HEK293 (cell line): ENCODE measurements around the gene TMX2.

Source experiments
- CTCF ChIP-seq: fragments of 450-650 bp; formaldehyde crosslinking; IDR thresholded peaks from 2 replicates; pipeline ENCODE4 v1.5.1; 2016; ENCODE audit warnings: missing biosample characterization, missing genetic modification characterization
- GLIS1 ChIP-seq: fragments of 450-650 bp; formaldehyde crosslinking; IDR thresholded peaks from 2 replicates; pipeline ENCODE4 v1.5.1; 2016; ENCODE audit warnings: missing biosample characterization, missing genetic modification characterization
- HIC1 ChIP-seq: fragments of 450-650 bp; formaldehyde crosslinking; IDR thresholded peaks from 2 replicates; pipeline ENCODE4 v1.5.1; 2016; ENCODE audit warnings: missing biosample characterization, missing genetic modification characterization
- MEIS1 ChIP-seq: sonication (generic); formaldehyde crosslinking; IDR thresholded peaks from 2 replicates; pipeline ENCODE4 v1.8.1; 2022; ENCODE audit warnings: missing genetic modification reagents, mild to moderate bottlenecking, borderline replicate concordance
- MYNN ChIP-seq: fragments of 450-650 bp; formaldehyde crosslinking; IDR thresholded peaks from 2 replicates; pipeline ENCODE4 v1.5.1; 2016; ENCODE audit warnings: missing biosample characterization, missing genetic modification characterization, borderline replicate concordance
- PRDM6 ChIP-seq: fragments of 450-650 bp; formaldehyde crosslinking; IDR thresholded peaks from 2 replicates; pipeline ENCODE4 v1.5.1; 2017; ENCODE audit warnings: missing biosample characterization, missing genetic modification characterization
- SCRT2 ChIP-seq: fragments of 450-650 bp; formaldehyde crosslinking; IDR thresholded peaks from 2 replicates; pipeline ENCODE4 v1.5.1; 2016; ENCODE audit warnings: missing biosample characterization, missing genetic modification characterization
- SP7 ChIP-seq: fragments of 450-650 bp; formaldehyde crosslinking; IDR thresholded peaks from 2 replicates; pipeline ENCODE4 v1.5.1; 2016; ENCODE audit warnings: missing biosample characterization, missing genetic modification characterization
- ZBTB1 ChIP-seq: fragments of 450-650 bp; formaldehyde crosslinking; IDR thresholded peaks from 2 replicates; pipeline ENCODE4 v1.5.1; 2016; ENCODE audit warnings: missing biosample characterization, missing genetic modification characterization
- ZFP41 ChIP-seq: fragments of 450-650 bp; formaldehyde crosslinking; IDR thresholded peaks from 2 replicates; pipeline ENCODE4 v1.5.1; 2016; ENCODE audit warnings: missing biosample characterization, missing genetic modification characterization, borderline replicate concordance
- ZNF121 ChIP-seq: fragments of 450-650 bp; formaldehyde crosslinking; IDR thresholded peaks from 2 replicates; pipeline ENCODE4 v1.5.1; 2016; ENCODE audit warnings: missing biosample characterization, missing genetic modification characterization
- ZNF174 ChIP-seq: fragments of 450-650 bp; formaldehyde crosslinking; IDR thresholded peaks from 2 replicates; pipeline ENCODE4 v1.5.0; 2017; ENCODE audit warnings: missing biosample characterization, mild to moderate bottlenecking, missing genetic modification characterization
- ZNF202 ChIP-seq: fragments of 450-650 bp; formaldehyde crosslinking; IDR thresholded peaks from 2 replicates; pipeline ENCODE4 v1.5.1; 2016; ENCODE audit warnings: missing biosample characterization, missing genetic modification characterization, borderline replicate concordance
- ZNF292 ChIP-seq: fragments of 450-650 bp; formaldehyde crosslinking; IDR thresholded peaks from 2 replicates; pipeline ENCODE4 v1.5.1; 2016; ENCODE audit warnings: low read depth, missing biosample characterization, missing genetic modification characterization, borderline replicate concordance
- ZNF350 ChIP-seq: fragments of 450-650 bp; formaldehyde crosslinking; IDR thresholded peaks from 2 replicates; pipeline ENCODE4 v1.5.0; 2017; ENCODE audit warnings: missing biosample characterization, mild to moderate bottlenecking, missing genetic modification characterization
- ZNF391 ChIP-seq: fragments of 450-650 bp; formaldehyde crosslinking; IDR thresholded peaks from 2 replicates; pipeline ENCODE4 v1.5.1; 2016; ENCODE audit warnings: low read depth, missing biosample characterization, missing genetic modification characterization, borderline replicate concordance
- ZNF423 ChIP-seq: fragments of 450-650 bp; formaldehyde crosslinking; IDR thresholded peaks from 2 replicates; pipeline ENCODE4 v1.5.1; 2016; ENCODE audit warnings: missing biosample characterization, missing genetic modification characterization
- ZNF510 ChIP-seq: fragments of 450-650 bp; formaldehyde crosslinking; IDR thresholded peaks from 2 replicates; pipeline ENCODE4 v1.5.1; 2018; ENCODE audit warnings: mild to moderate bottlenecking, missing genetic modification characterization, missing biosample characterization; ENCODE audit not compliant: insufficient replicate concordance
- ZNF518A ChIP-seq: fragments of 450-650 bp; formaldehyde crosslinking; conservative IDR thresholded peaks from 2 replicates; pipeline ENCODE4 v1.5.1; 2016; ENCODE audit warnings: low read depth, missing biosample characterization, missing genetic modification characterization
- ZNF530 ChIP-seq: fragments of 450-650 bp; formaldehyde crosslinking; IDR thresholded peaks from 2 replicates; pipeline ENCODE4 v1.5.1; 2016; ENCODE audit warnings: low read depth, missing biosample characterization, missing genetic modification characterization
- ZNF571 ChIP-seq: fragments of 450-650 bp; formaldehyde crosslinking; IDR thresholded peaks from 2 replicates; pipeline ENCODE4 v1.5.0; 2017; ENCODE audit warnings: missing biosample characterization, missing genetic modification characterization
- ZNF585B ChIP-seq: fragments of 450-650 bp; formaldehyde crosslinking; IDR thresholded peaks from 2 replicates; pipeline ENCODE4 v1.5.1; 2016; ENCODE audit warnings: missing biosample characterization, missing genetic modification characterization
- ZNF645 ChIP-seq: fragments of 450-650 bp; formaldehyde crosslinking; IDR thresholded peaks from 2 replicates; pipeline ENCODE4; 2016; ENCODE audit warnings: missing biosample characterization, missing genetic modification characterization
- ZNF843 ChIP-seq: fragments of 450-650 bp; formaldehyde crosslinking; IDR thresholded peaks from 2 replicates; pipeline ENCODE4 v1.5.1; 2016; ENCODE audit warnings: missing biosample characterization, missing genetic modification characterization
- ZSCAN18 ChIP-seq: fragments of 450-650 bp; formaldehyde crosslinking; IDR thresholded peaks from 2 replicates; pipeline ENCODE4 v1.5.1; 2016; ENCODE audit warnings: missing biosample characterization, missing genetic modification characterization

The TMX2 gene

GRCh38 chr11:57741132-57742086 lies 29.0 kb downstream of the TMX2 start, which contains the start of gene SELENOH (continued):
- TF ChIP-seq ZNF202 (tag by site-specific recombination) (no peak), ZNF571 (tag by site-specific recombination) (no peak), ZNF843 (tag by site-specific recombination) (peak; percentile 75), ZNF510 (tag by site-specific recombination) (no peak), PRDM6 (tag by site-specific recombination) (no peak), ZNF350 (tag by site-specific recombination) (no peak), ZNF530 (tag by site-specific recombination) (no peak), ZSCAN18 (tag by site-specific recombination) (0 out of 2 replicates have a peak, but pooled peaks have one; percentile 51), HIC1 (peak; percentile 59), ZNF585B (tag by site-specific recombination) (no peak), CTCF (no peak), SCRT2 (tag by site-specific recombination) (peak; percentile 57), ZNF121 (tag by site-specific recombination) (peak; percentile 97), GLIS1 (tag by site-specific recombination) (peak; percentile 36), ZNF174 (tag by site-specific recombination) (no peak), ZNF391 (tag by site-specific recombination) (peak; percentile 86; the same call in 1 of the 2 replicates), ZNF518A (peak; percentile 86), ZFP41 (tag by site-specific recombination) (no peak), ZBTB1 (tag by site-specific recombination) (peak; percentile 98), MYNN (tag by site-specific recombination) (0 out of 2 replicates have a peak, but pooled peaks have one; percentile 27), ZNF292 (tag by site-specific recombination) (no peak), MEIS1 (CRISPR knock-in tag) (no peak), ZNF423 (no peak), SP7 (tag by site-specific recombination) (peak; percentile 94), ZNF645 (tag by site-specific recombination) (0 out of 2 replicates have a peak, but pooled peaks have one; percentile 20)
